Esophagus muscularis mucosa (tissue), 4 donors: ENCODE data around the gene PCARE. TPM values are rescaled to one million over a fixed set of nuclear protein-coding genes. Genes with fewer than 3 reads are reported as not detected.

Experiments
- DNase-seq: peaks from one replicate; pipeline ENCODE4 v3.0.0-alpha.2; 2017; ENCODE audit errors: extremely low spot score
- H3K27ac ChIP-seq, 4 donors: fragments of 200-600 bp; sonication (generic); replicated peaks in 1 of 4; 1 replicate in 3 of 4; 2 replicates in 1 of 4; pipeline ENCODE4 v1.5.1; 2016 to 2019; ENCODE audit warnings: mild to moderate bottlenecking in 1 of 4
- H3K27me3 ChIP-seq, 4 donors: fragments of 200-600 bp; sonication (generic); one replicate each; pipeline versions ENCODE4 v1.5.1 to v1.6.0; 2016 to 2019
- H3K36me3 ChIP-seq, 4 donors: fragments of 200-600 bp; sonication (generic); one replicate each; pipeline ENCODE4 v1.5.1; 2016 to 2019
- H3K4me1 ChIP-seq, 4 donors: fragments of 200-600 bp; sonication (generic); one replicate each; pipeline ENCODE4 v1.5.1; 2016 to 2019
- H3K4me3 ChIP-seq, 4 donors: fragments of 200-600 bp; sonication (generic); 1 replicate in 2 of 4; 2 replicates in 2 of 4; pipeline ENCODE4 v1.5.1; 2016 to 2019; ENCODE audit warnings: mild to moderate bottlenecking in 4 of 4, moderate library complexity in 1 of 4
- H3K9me3 ChIP-seq, 4 donors: fragments of 200-600 bp; sonication (generic); 1 replicate in 3 of 4; 2 replicates in 1 of 4; pipeline ENCODE4 v1.5.1; 2016 to 2019
- EP300 ChIP-seq: sonication (generic); formaldehyde crosslinking; IDR thresholded peaks from one replicate; pipeline ENCODE4 v1.6.1; 2017; ENCODE audit warnings: antibody characterized with exemption
- POLR2A ChIP-seq: fragments of 450-650 bp; IDR thresholded peaks from one replicate; pipeline ENCODE4 v1.6.1; 2017; ENCODE audit warnings: antibody characterized with exemption, moderate library complexity, mild to moderate bottlenecking, low read depth
- POLR2AphosphoS5 ChIP-seq, 2 donors: sonication (generic); formaldehyde crosslinking; IDR thresholded peaks; one replicate each; pipeline ENCODE4 v1.6.1; 2017; ENCODE audit warnings: antibody characterized with exemption in 2 of 2
- WGBS: methylation state at CpG from one replicate; pipeline ENCODE4 v1.1.5; 2018; 5-methylcytosine and 5-hydroxymethylcytosine counted together
- intact Hi-C: fragments of 100-400 bp; cut with DNase I; formaldehyde crosslinking; loops from one replicate; pipeline ENCODE4 v1.15.1; 2023
- total RNA-seq, 4 donors: library from RNA; depleted of rRNA; stranded (reverse); fragments of >200 nt; gene quantifications; one replicate each; pipeline versions ENCODE4 v1.1.0 to v1.2.1, GENCODE V29; 2016
- TF ChIP-seq, protein P1 (sequence below), 3 experiments: fragments of 200-600 bp in 2 of 3; fragments of 450-650 bp in 1 of 3; sonication (generic) in 2 of 3; IDR thresholded peaks; one replicate each; pipeline ENCODE4 v1.5.1; 2017 to 2019; ENCODE audit warnings: antibody characterized with exemption in 3 of 3, mild to moderate bottlenecking in 2 of 3, moderate library complexity in 1 of 3

Gene PCARE
- total RNA-seq, 4 donors from 2014 or later = not detected

DNA sequence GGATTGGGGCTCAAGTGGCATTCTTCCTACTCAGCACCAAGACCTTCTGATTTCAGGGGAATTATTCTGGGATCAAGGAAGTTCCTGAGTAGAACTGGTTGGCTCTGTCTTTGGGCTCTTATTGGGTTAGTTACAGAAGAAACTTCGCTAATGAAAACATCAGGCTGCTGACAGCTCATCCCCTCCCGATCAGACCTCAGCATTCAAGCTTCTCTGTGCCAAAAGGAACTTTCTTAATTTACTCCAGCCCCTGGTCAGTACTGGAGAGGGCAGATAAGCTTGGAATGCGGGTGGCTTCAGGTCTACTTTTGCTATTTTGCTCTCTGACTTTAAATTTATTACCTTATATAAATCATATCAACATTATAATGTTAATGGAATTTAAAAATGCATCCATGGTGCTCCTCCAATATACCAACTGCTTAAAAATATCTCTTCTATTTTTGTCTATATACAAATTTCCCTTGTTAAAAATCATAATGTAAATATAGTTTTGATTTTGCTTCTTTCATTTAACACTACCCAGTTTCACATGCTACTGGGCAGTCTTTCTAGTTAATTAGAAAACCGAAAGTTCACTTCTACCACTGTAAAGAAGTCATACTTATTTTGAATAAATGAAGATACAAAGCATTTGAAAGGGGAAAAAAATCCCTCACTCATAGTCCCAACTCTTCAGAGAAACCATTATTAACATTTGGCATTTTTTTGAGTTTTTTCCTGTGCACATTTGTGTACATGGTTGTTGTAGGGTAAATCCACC is 34.4 kb downstream of the PCARE start:
- H3K4me1 ChIP-seq = peaks cover 3 to 20% (median 14%) of the 10 kb centered on the region in 4 donors
- intact Hi-C loops = no loop called here
- DNase-seq = no peak
- TF ChIP-seq, protein P1, sequence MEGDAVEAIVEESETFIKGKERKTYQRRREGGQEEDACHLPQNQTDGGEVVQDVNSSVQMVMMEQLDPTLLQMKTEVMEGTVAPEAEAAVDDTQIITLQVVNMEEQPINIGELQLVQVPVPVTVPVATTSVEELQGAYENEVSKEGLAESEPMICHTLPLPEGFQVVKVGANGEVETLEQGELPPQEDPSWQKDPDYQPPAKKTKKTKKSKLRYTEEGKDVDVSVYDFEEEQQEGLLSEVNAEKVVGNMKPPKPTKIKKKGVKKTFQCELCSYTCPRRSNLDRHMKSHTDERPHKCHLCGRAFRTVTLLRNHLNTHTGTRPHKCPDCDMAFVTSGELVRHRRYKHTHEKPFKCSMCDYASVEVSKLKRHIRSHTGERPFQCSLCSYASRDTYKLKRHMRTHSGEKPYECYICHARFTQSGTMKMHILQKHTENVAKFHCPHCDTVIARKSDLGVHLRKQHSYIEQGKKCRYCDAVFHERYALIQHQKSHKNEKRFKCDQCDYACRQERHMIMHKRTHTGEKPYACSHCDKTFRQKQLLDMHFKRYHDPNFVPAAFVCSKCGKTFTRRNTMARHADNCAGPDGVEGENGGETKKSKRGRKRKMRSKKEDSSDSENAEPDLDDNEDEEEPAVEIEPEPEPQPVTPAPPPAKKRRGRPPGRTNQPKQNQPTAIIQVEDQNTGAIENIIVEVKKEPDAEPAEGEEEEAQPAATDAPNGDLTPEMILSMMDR (IDR thresholded peaks at IDR 0.05) = no peak
- TF ChIP-seq POLR2AphosphoS5 (IDR thresholded peaks at IDR 0.05) (no peak), POLR2A (no peak), EP300 (no peak)
- 56% methylated on average over 4 of the region's 4 CpGs for WGBS
- H3K27ac ChIP-seq = no peak overlapping the region
- peaks cover 0 to 9% (median 2%) of the 10 kb centered on the region in 4 donors for H3K36me3 ChIP-seq
- H3K27me3 ChIP-seq = no peaks in the 10 kb centered on the region
- no peaks in the 10 kb centered on the region for H3K9me3 ChIP-seq
- no peak overlapping the region for H3K4me3 ChIP-seq

DNA sequence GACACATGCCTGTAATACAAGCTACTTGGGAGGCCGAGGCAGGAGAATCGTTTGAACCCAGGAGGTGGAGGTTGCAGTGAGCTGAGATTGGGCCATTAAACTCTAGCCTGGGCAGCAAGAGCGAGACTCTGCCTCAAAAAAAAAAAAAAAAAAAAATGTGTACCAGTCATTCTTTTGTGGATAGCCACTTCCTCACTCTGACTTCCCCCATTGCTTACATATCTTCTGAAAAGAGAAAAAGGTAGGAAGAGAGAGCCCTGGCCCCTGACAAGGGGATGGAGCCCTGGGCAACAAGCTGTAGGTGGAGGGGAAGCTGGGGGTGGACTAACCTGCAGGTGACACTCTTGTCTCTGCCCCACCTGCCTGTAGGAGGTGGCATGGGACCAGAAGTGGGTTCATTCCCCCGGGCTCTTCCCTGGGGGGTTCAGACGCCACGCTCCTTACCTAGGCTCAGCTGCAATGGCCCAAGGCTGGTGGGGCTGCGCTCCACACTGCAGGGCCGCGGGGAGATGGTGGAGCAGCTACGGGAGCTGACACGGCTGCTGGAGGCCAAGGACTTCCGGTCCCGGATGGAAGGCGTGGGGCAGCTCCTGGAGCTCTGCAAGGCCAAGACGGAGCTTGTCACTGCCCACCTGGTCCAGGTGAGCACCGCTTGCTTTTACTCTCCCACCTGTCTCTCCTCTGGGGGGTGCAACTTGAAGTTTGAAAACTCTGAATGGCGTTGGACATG is 39.1 kb downstream of the PCARE start:
- peaks cover 0 to 9% (median 2%) of the 10 kb centered on the region in 4 donors for H3K36me3 ChIP-seq
- no peak for DNase-seq
- no peaks in the 10 kb centered on the region for H3K9me3 ChIP-seq
- H3K27ac ChIP-seq = no peak overlapping the region
- H3K27me3 ChIP-seq = no peaks in the 10 kb centered on the region
- TF ChIP-seq, protein P1 (IDR thresholded peaks at IDR 0.05) = no peak
- TF ChIP-seq POLR2AphosphoS5 (IDR thresholded peaks at IDR 0.05) (no peak), EP300 (no peak), POLR2A (no peak)
- H3K4me3 ChIP-seq = no peak overlapping the region
- intact Hi-C loops = no loop called here
- 81% methylated on average over 6 of the region's 17 CpGs for WGBS
- H3K4me1 ChIP-seq = peaks cover 7 to 18% (median 11%) of the 10 kb centered on the region in 4 donors

DNA sequence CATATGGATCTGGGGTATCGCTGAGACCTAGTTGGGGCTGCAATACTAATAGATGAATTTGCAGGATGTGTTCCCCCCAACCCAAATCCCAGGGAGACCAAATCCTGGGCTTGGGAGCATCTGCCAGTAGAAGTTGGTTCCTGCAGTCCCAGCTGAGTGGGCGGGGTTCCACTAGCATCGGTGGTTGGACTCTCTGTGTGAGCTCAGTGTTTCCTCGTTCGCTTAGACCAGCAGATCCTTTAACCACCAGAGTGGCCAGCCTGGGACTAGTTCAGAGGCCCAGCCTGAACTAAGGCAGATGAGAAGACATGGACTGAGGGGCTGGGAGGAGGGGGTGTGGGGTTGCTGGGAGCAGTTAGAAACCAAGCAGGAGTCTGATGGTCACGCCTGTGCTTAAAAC is 40.7 kb downstream of the PCARE start:
- Histone ChIP-seq H3K4me1 (peaks cover 0 to 8% (median 5%) of the 10 kb centered on the region in 4 donors), H3K4me3 (no peak overlapping the region), H3K36me3 (peaks cover 0 to 9% (median 2%) of the 10 kb centered on the region in 4 donors), H3K9me3 (no peaks in the 10 kb centered on the region), H3K27me3 (no peaks in the 10 kb centered on the region), H3K27ac (no peak overlapping the region)
- TF ChIP-seq POLR2AphosphoS5 (IDR thresholded peaks at IDR 0.05) = no peak
- TF ChIP-seq, protein P1 (IDR thresholded peaks at IDR 0.05) = no peak
- TF ChIP-seq POLR2A = no peak
- no peak for TF ChIP-seq EP300
- intact Hi-C loops = no loop called here
- WGBS = 48% methylated on average over 4 of the region's 6 CpGs
- no peak for DNase-seq

DNA sequence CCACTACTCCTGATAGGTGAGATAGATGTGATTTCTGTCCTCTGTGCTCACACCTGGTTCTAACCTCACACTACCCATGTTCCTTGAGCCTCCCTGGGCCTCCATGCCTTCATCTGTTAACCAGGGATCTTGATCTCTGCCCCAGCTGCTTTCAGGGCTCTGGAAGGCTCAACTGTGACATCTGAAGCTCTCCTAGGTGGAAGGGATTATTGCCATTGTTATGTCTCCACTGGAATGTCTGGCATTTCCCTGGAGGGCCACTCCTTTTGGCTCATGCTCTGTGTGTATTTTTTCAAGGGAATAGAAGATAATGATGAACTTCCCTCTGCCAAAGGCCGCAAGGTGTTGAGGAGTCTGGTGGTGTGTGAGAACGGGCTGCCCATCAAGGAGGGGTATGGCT is 41.2 kb downstream of the PCARE start:
- no peak for DNase-seq
- no peak overlapping the region for H3K4me3 ChIP-seq
- no peak overlapping the region for H3K27ac ChIP-seq
- H3K36me3 ChIP-seq = peaks cover 0 to 9% (median 2%) of the 10 kb centered on the region in 4 donors
- no peaks in the 10 kb centered on the region for H3K9me3 ChIP-seq
- peaks cover 0 to 8% (median 5%) of the 10 kb centered on the region in 4 donors for H3K4me1 ChIP-seq
- no peaks in the 10 kb centered on the region for H3K27me3 ChIP-seq
- WGBS = 69% methylated on average over 2 of the region's 2 CpGs
- intact Hi-C loops = no loop called here
- TF ChIP-seq, protein P1 (IDR thresholded peaks at IDR 0.05) = no peak
- TF ChIP-seq POLR2AphosphoS5 (IDR thresholded peaks at IDR 0.05) (no peak), EP300 (no peak), POLR2A (no peak)
